ENCODE results near the gene AMIGO2.
"Not testable (repeated sequence)": the region's sequence is repeated elsewhere in the genome, so short reads cannot be mapped to it uniquely, and the experiment has no call there.

The AMIGO2 gene

DNA sequence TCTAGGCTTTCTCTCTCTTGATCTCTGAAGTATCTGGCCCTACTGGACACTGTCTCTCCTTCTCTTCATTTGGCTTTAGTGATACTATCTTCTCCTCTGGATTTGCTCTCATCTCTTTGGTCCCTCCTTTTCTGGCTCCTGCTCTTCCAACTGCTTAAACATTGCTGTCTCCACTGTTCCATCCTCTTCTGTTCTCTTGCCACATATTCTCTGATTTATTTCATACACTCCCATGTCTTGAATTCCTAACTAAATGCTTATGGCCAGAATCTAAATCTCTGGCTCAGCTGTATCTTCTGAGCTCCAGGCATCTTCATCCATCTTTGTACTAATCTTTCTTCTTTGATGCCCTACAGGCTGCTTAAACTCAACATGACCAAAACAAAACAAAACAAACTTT lies 25.8 kb downstream of the AMIGO2 start:
- H3K4me3 ChIP-seq (ENCODE audit: low read depth, low read length) = no peak overlapping the region
- in situ Hi-C loops (cut with HindIII; ENCODE audit: low sequenced_read_pairs) = no loop called here
- TF ChIP-seq CTCF (IDR thresholded peaks at IDR 0.05; ENCODE audit: low read depth, low read length) = no peak
- no peak for DNase-seq (ENCODE audit: low read depth, low spot score)

DNA sequence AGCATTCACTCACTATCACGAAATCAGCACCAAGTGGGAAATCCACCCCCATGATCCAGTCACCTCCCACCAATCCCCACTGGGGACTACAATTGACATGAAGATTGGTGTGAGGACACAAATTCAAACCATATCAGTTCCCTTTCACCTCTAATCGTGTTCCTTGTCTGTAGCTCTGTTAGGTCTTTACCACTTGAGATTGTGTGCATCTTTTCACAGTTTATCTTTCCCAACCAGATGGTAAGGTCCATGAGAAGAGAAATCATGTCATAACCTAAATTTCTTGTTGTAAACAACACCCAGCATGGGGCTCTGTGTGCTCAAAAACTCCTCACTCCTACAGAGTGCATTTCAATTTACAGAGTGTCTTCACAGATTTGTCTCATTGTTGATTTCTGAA lies 27.5 kb downstream of the AMIGO2 start:
- in situ Hi-C loops (cut with HindIII; ENCODE audit: low sequenced_read_pairs) = no loop called here
- no peak overlapping the region for H3K4me3 ChIP-seq (ENCODE audit: low read depth, low read length)
- TF ChIP-seq CTCF (IDR thresholded peaks at IDR 0.05; ENCODE audit: low read depth, low read length) = no peak
- DNase-seq (ENCODE audit: low read depth, low spot score) = no peak

DNA sequence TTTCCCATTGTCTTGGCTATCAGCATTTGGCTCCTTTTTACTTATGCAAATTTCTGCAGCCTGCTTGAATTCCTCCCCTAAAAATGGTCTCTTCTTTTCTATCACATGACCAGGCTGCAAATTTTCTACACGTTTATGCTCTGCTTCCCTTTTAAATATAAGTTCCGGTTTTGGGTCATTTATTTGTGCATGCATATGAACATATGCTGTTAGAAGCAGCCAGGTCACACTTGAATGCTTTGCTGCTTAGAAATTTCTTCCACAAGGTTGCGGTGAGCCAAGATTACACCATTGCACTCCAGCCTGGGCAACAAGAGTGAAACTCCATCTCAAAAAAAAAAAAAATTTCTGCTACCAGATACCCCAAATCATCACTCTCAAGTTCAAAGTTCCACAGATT lies 28.5 kb downstream of the AMIGO2 start:
- H3K4me3 ChIP-seq (ENCODE audit: low read depth, low read length); DNase-seq (ENCODE audit: low read depth, low spot score); in situ Hi-C loops (cut with HindIII; ENCODE audit: low sequenced_read_pairs): not testable (repeated sequence)

- no peak for TF ChIP-seq CTCF (IDR thresholded peaks at IDR 0.05; ENCODE audit: low read depth, low read length)
- H3K4me3 ChIP-seq (ENCODE audit: low read depth, low read length) = no peak overlapping the region
- in situ Hi-C loops (cut with HindIII; ENCODE audit: low sequenced_read_pairs) = no loop called here
- no peak for DNase-seq (ENCODE audit: low read depth, low spot score)
Observed at GRCh38 chr12:47048541-47048940, 31.2 kb downstream of the AMIGO2 start.

GRCh38 chr12:47041327-47041726 lies 38.4 kb downstream of the AMIGO2 start:
- no peak overlapping the region for H3K4me3 ChIP-seq (ENCODE audit: low read depth, low read length)
- DNase-seq (ENCODE audit: low read depth, low spot score) = no peak
- in situ Hi-C loops (cut with HindIII; ENCODE audit: low sequenced_read_pairs) = no loop called here
- no peak for TF ChIP-seq CTCF (IDR thresholded peaks at IDR 0.05; ENCODE audit: low read depth, low read length)

GRCh38 chr12:47039756-47040155 lies 40.0 kb downstream of the AMIGO2 start:
- in situ Hi-C loops (cut with HindIII; ENCODE audit: low sequenced_read_pairs) = no loop called here
- TF ChIP-seq CTCF (IDR thresholded peaks at IDR 0.05; ENCODE audit: low read depth, low read length) = no peak
- DNase-seq (ENCODE audit: low read depth, low spot score) = no peak
- H3K4me3 ChIP-seq (ENCODE audit: low read depth, low read length) = no peak overlapping the region

- in situ Hi-C loops (cut with HindIII; ENCODE audit: low sequenced_read_pairs) = no loop called here
- no peak for TF ChIP-seq CTCF (IDR thresholded peaks at IDR 0.05; ENCODE audit: low read depth, low read length)
- no peak for DNase-seq (ENCODE audit: low read depth, low spot score)
- no peak overlapping the region for H3K4me3 ChIP-seq (ENCODE audit: low read depth, low read length)
Observed at GRCh38 chr12:47039079-47039478, 40.7 kb downstream of the AMIGO2 start.

Data from astrocyte of the spinal cord (primary cell).